HG03432 (cell line): ENCODE results near the gene TMEM164.
"Not testable (repeated sequence)": the region's sequence is repeated elsewhere in the genome, so short reads cannot be mapped to it uniquely, and the experiment has no call there.

Experiments
- ATAC-seq: cut with Tn5 transposase; IDR thresholded peaks from one replicate; pipeline ENCODE4 v1.9.1; 2021; ENCODE audit warnings: mild to moderate bottlenecking, moderate library complexity; ENCODE audit not compliant: unreplicated experiment

TMEM164 gene

GRCh38 chrX:110002300-110003166 lies at the start of gene TMEM164:
TSS of gene TMEM164 (plus strand) at chrX:110003114. CDS start at chrX:110003775, 661 bp downstream.
- peak; percentile 85 for ATAC-seq

DNA sequence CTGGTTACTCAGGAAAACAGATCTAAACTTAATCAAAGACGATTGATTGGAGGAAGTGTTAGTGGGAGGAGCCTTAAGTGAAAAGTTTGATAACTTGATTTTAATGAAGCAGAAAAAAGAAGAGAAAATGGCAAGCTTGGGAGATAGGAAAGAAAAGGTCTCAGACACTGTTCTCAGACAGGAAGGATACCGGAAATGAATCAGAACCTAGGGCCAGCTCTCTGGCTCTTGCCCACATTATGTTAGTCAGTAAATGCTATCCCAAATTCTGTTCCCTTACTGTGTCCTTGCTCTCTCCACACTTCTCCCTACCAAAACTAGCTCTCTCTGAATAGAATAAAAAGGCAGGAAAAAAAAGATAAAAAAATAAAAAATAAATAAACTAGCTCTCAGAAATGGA lies 48.6 kb upstream of the TMEM164 start:
- ATAC-seq = no peak

DNA sequence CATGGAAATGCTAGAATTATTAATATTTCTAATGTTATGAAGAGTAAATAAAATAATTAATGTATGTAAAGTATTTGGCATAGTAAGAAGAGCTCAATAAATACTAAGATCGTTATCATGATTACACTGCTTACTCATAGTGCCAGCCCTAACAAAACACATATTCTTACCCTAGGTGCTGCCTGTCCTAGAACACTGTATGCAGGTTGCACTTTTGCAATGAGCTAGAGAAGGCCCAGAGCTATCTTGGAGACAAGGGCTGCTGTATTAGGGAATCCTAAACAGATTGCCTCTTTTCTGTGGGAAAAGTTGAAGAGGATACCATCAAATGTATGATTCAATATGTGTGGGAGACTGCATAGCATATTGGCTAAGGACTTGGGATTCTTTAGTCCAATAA lies 48.0 kb upstream of the TMEM164 start:
- ATAC-seq = no peak

- ATAC-seq = no peak
Measured at GRCh38 chrX:109958266-109958665, 44.6 kb upstream of the TMEM164 start.

DNA sequence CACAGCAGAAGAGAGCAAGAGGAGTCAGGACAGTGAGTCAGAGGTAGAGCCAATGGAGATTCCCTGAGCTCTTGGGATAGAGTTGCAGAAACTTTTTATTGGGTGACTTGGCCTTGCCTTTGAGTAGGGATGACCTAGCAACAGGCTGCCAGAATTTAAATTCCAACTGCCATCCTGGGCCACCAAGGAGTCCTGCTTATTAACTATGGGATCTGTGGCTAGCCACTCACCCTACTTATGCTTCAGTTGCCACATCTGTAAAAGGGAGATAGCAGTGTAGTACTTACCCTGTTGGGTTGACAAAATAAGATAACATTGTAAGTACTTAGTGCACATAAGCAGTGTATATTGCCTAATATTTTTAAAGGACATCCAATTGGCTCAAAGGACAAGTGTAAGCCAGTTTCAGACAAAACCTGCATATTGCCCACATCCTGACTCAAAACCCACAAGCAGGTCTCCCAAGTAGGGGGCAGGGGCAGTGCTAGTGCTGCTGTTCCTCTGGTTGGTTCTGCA lies 43.5 kb upstream of the TMEM164 start:
- peak; percentile 61 for ATAC-seq

DNA sequence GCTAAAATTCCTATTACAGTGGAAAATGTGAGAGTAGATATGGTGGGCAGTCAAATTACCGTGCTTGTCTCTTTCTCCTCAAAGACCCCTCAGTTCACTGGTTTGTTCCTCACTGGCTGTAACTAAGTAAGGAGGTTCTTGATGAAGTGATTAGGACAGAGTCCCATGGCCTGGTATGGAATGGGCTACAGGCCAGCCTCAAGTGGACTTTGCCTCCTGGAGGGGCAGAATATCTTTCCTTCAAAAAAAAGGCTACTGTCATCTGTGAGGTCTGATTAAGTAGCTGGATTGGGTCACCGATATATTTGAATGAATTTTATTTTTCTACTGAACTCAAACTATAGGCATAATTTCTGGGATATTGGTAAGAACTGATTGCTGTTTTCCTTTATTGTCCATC lies 38.5 kb upstream of the TMEM164 start:
- no peak for ATAC-seq

DNA sequence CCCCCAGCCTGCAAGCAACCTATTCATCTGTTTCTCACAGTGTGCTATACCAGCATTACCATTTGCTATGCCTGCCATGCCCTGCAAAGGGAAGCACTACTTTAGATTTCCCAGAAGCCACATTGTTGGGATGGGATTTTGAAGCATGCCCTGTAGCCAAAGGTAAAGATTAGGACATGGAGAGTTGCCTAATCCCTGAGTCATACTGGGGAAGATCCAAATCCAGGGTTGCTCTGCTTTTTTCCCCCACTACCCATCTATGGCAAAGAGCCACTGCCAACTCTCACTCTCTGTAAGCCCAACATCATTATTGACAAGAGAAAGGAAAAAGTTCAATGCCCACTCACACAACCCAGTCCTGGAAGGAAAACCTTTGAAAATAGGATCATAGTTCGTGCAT lies 36.7 kb upstream of the TMEM164 start:
- no peak for ATAC-seq

GRCh38 chrX:109967156-109967555 lies 35.8 kb upstream of the TMEM164 start:
- no peak for ATAC-seq

DNA sequence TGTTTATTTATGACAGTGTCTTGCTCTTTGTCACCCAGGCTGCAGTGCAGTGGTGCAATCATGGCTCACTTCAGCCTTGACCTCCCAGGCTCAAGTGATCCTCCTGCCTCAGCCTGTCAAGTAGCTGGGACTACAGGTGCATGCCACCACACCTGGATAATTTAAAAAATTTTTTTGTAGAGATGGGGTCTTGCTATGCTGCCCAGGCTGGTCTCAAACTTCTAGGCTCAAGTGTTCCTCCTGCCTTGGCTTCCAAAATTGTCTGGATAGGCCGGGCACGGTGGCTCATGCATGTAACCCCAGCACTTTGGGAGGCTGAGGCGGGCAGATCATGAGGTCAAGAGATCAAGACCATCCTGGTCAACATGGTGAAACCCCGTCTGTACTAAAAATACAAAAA lies 32.1 kb upstream of the TMEM164 start:
- ATAC-seq = not testable (repeated sequence)

DNA sequence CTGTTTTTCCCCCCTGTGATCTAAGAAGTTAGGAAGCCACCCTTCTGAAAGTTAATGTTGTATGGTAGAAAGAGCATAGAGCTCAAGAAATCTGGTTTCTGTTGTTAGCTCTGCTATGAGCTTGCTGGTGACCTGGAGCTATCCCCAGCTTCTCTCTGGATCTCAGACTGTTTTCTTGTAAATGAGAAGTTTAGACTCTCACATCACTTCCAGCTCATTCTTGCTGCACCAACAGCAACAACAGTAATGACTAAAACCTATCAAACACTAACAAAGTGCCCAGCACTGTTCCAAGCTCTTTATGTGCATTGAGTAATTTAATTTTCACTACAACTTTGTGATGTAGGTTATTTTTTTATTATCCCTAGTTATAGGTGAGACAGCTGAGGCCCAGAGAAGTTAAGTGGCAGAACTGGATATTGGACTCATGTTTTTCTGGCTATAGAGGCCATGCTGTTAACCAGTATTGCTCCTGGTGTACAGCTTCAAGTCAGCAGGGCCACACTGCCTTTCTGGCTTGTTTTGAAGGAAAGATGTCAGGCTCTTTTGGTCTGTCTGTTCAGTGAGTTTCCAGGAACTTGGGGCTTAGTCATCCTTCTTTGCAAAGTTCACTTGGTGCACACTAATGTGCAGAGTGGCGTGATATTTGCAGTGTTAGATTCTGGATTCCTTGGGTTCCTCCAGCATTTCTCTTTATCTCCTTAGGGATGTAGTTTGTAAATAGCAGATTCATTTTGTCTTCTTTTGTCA lies 27.8 kb upstream of the TMEM164 start:
- ATAC-seq = no peak

- ATAC-seq = not testable (repeated sequence)
Measured at GRCh38 chrX:109985210-109985609, 17.7 kb upstream of the TMEM164 start.

GRCh38 chrX:109987884-109988283 lies 15.0 kb upstream of the TMEM164 start:
- ATAC-seq = no peak

GRCh38 chrX:109990582-109991276 lies 12.2 kb upstream of the TMEM164 start:
- peak; percentile 64 for ATAC-seq

- ATAC-seq = no peak
Measured at GRCh38 chrX:109992203-109992602, 10.7 kb upstream of the TMEM164 start.

GRCh38 chrX:109995155-109995554 lies 7.8 kb upstream of the TMEM164 start:
- ATAC-seq = no peak

GRCh38 chrX:109997786-109998452 lies 5.0 kb upstream of the TMEM164 start:
- no peak for ATAC-seq

DNA sequence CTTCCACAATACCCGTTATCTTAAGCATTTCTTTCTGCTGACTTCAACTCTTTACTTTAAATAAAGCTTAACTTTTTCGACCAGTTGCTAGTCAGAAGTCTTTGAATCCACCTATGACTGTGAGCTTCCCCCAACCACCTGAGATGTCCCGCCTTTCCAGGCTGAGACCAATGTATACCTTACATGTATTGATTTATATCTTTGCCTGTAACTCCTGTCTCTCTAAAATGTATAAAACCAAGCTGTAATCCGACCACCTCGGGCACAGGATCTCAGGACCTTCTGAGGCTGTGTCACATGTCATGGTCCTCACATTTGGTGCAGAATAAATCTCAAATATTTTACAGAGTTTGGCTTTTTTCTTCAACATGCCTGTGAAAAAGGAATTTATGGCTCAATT lies 2.9 kb upstream of the TMEM164 start:
- ATAC-seq = no peak

- no peak for ATAC-seq
Measured at GRCh38 chrX:110000847-110001713, 1.8 kb upstream of the TMEM164 start.

- ATAC-seq = peak; percentile 6
Measured at GRCh38 chrX:110001740-110002299, 1.1 kb upstream of the TMEM164 start.
